CD4-positive, CD25-positive, alpha-beta regulatory T cell (primary cell): ENCODE data around the gene LMNTD1. TPM values are rescaled to one million over a fixed set of nuclear protein-coding genes. Genes with fewer than 3 reads are reported as not detected.
"Not testable (repeated sequence)": the region's sequence is repeated elsewhere in the genome, so short reads cannot be mapped to it uniquely, and the experiment has no call there.

Source experiments
- ATAC-seq, 2 donors: fragments of 150-1000 bp; cut with Tn5 transposase; one replicate each; pipeline ENCODE4 v1.10.0; 2021; ENCODE audit warnings: low read depth in 2 of 2, moderate number of reproducible peaks in 2 of 2, moderate library complexity in 1 of 2
- DNase-seq, 3 donors: peaks; one replicate each; pipeline versions ENCODE4 v3.0.0 to v3.0.0-alpha.2; 2012 to 2022; ENCODE audit warnings: mixed read lengths in 1 of 3
- H3K27ac ChIP-seq: one replicate; pipeline ENCODE4 v1.7.0; 2013; ENCODE audit warnings: mild to moderate bottlenecking, low read length; ENCODE audit not compliant: insufficient read depth, poor library complexity, severe bottlenecking
- H3K27me3 ChIP-seq: one replicate; pipeline ENCODE4 v1.7.0; 2013; ENCODE audit warnings: low read length; ENCODE audit not compliant: control insufficient read depth, insufficient read depth
- H3K36me3 ChIP-seq: one replicate; pipeline ENCODE4 v1.7.0; 2013; ENCODE audit warnings: mild to moderate bottlenecking, low read length, moderate library complexity; ENCODE audit not compliant: control insufficient read depth, insufficient read depth
- H3K4me1 ChIP-seq: 2 replicates; pipeline ENCODE4 v1.7.0; 2013; ENCODE audit warnings: mild to moderate bottlenecking, low read length; ENCODE audit not compliant: insufficient read depth, control insufficient read depth, poor library complexity, severe bottlenecking
- H3K4me3 ChIP-seq: one replicate; pipeline ENCODE4 v1.7.0; 2013; ENCODE audit warnings: low read depth, mild to moderate bottlenecking, low read length, moderate library complexity
- H3K9me3 ChIP-seq, 2 experiments: 1 replicate in 1 of 2; 2 replicates in 1 of 2; pipeline ENCODE4 v1.7.0; 2013; ENCODE audit warnings: low read length in 2 of 2, mild to moderate bottlenecking in 1 of 2, moderate library complexity in 1 of 2; ENCODE audit not compliant: control insufficient read depth in 2 of 2
- H3K27ac Mint-ChIP-seq, 3 donors: one replicate each; pipeline ENCODE4 v1.8.0; 2020 to 2022; ENCODE audit warnings: mild to moderate bottlenecking in 3 of 3, mixed read lengths in 3 of 3, moderate library complexity in 2 of 3
- H3K27me3 Mint-ChIP-seq: one replicate; pipeline ENCODE4 v1.8.0; 2022; ENCODE audit warnings: mild to moderate bottlenecking, mixed read lengths
- H3K36me3 Mint-ChIP-seq: one replicate; pipeline ENCODE4 v1.8.0; 2020; ENCODE audit warnings: mixed read lengths
- H3K4me1 Mint-ChIP-seq, 4 donors: one replicate each; pipeline ENCODE4 v1.8.0; 2020 to 2022; ENCODE audit warnings: mixed read lengths in 4 of 4, mild to moderate bottlenecking in 1 of 4
- H3K4me3 Mint-ChIP-seq, 4 donors: one replicate each; pipeline ENCODE4 v1.8.0; 2020 to 2022; ENCODE audit warnings: mild to moderate bottlenecking in 4 of 4, mixed read lengths in 4 of 4, moderate library complexity in 3 of 4
- H3K9me3 Mint-ChIP-seq, 7 donors: one replicate each; pipeline ENCODE4 v1.8.0; 2020 to 2022; ENCODE audit warnings: mixed read lengths in 7 of 7, mild to moderate bottlenecking in 3 of 7, moderate library complexity in 2 of 7
- polyA plus RNA-seq, 4 donors: library from polyadenylated mRNA; unstranded; fragments of 300-500 nt; fragmentation: Illumina TruSeq; gene quantifications; one replicate each; pipeline ENCODE4 v1.2.3, GENCODE V29; 2021
- total RNA-seq: library from RNA; stranded (reverse); gene quantifications from one replicate; pipeline ENCODE4 v1.2.3, GENCODE V29; 2022

LMNTD1 gene
- total RNA-seq, result not detected
- not detected for polyA plus RNA-seq

GRCh38 chr12:25553098-25553497 is at the start of gene LMNTD1:
Gene LMNTD1 (minus strand): TSS chr12:25553283. CDS start chr12:25552959, 324 bp downstream.
- ATAC-seq (no peak), DNase-seq (no peak)
- H3K27ac ChIP-seq, result no peak within 1 kb of the TSS
- H3K4me3 ChIP-seq, result no peak within 1 kb of the TSS
- H3K27me3 ChIP-seq, result no peaks in the 10 kb centered on the region
- Mint-ChIP-seq H3K27ac (no peak within 1 kb of the TSS), H3K4me3 (no peak within 1 kb of the TSS), H3K4me1 (peaks cover 0 to 4% (median under 1%) of the 10 kb centered on the region in 4 donors), H3K9me3 (peaks cover 0 to 3% (median 0%) of the 10 kb centered on the region in 7 donors), H3K36me3 (no peaks in the 10 kb centered on the region), H3K27me3 (no peaks in the 10 kb centered on the region)
- H3K36me3 ChIP-seq, result no peaks in the 10 kb centered on the region
- H3K4me1 ChIP-seq, result no peaks in the 10 kb centered on the region
- H3K9me3 ChIP-seq, result no peaks in the 10 kb centered on the region

DNA sequence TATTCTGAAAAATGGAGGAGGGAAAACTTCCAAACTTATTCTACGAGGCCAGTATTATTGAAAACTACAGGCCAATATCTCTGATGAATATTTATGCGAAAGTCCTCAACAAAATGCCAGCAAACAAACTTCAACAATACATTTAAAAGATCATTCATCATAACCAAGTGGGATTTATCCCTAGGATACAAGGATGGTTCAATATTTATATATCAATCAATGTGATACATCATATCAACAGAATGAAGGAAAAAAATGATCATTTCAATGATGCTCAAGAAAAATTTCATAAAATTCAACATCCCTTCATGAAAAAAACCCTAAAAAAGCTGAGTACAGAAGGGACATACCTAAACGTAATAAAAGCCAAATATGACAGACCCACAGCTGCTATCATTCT is 45.9 kb upstream of the LMNTD1 start:
- Histone ChIP-seq H3K4me3 (no peak overlapping the region), H3K27ac (no peak overlapping the region), H3K36me3 (no peaks in the 10 kb centered on the region), H3K27me3 (no peaks in the 10 kb centered on the region), H3K4me1 (no peaks in the 10 kb centered on the region), H3K9me3 (peaks cover 0 to 2% of the 10 kb centered on the region in 2 experiments)
- DNase-seq, result no peak
- H3K9me3 Mint-ChIP-seq, result peaks cover 1 to 27% (median 4%) of the 10 kb centered on the region in 7 donors
- peaks cover 0 to 14% (median 4%) of the 10 kb centered on the region in 4 donors for H3K4me1 Mint-ChIP-seq
- ATAC-seq, result no peak
- H3K27me3 Mint-ChIP-seq, result no peaks in the 10 kb centered on the region
- H3K27ac Mint-ChIP-seq, result peak overlapping the region in 1 of 3 donors; percentile 11
- H3K36me3 Mint-ChIP-seq, result no peaks in the 10 kb centered on the region
- H3K4me3 Mint-ChIP-seq, result no peak overlapping the region

DNA sequence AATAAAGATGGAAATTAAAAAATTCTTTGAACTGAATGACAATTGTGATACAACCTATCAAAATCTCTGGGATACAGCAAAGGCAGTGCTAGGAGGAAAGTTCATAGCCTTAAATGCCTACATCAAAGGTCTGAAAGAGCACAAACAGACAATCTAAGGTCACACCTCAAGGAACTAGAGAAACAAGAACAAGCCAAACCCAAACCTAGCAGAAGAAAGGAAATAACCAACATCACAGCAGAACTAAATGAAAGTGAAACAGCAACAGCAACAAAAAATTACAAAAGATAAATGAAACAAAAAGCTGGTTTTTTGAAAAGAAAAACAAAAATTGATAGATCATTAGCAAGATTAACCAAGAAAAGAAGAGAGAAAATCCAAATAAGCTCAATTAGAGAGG is 42.4 kb upstream of the LMNTD1 start:
- not testable (repeated sequence) for ATAC-seq
- H3K27ac Mint-ChIP-seq, result peak overlapping the region in 1 of 3 donors; percentile 34

GRCh38 chr12:25594376-25594775 is 41.3 kb upstream of the LMNTD1 start:
- Histone ChIP-seq H3K9me3 (no peaks in the 10 kb centered on the region), H3K4me3 (no peak overlapping the region), H3K27me3 (no peaks in the 10 kb centered on the region), H3K36me3 (no peaks in the 10 kb centered on the region), H3K27ac (no peak overlapping the region), H3K4me1 (no peaks in the 10 kb centered on the region)
- no peak for ATAC-seq
- H3K27ac Mint-ChIP-seq, result no peak overlapping the region
- H3K4me3 Mint-ChIP-seq, result no peak overlapping the region
- peaks cover 5% of the 10 kb centered on the region for H3K27me3 Mint-ChIP-seq
- no peaks in the 10 kb centered on the region for H3K36me3 Mint-ChIP-seq
- H3K4me1 Mint-ChIP-seq, result peaks cover 4 to 23% (median 7%) of the 10 kb centered on the region in 4 donors
- DNase-seq, result no peak
- peaks cover 0 to 23% (median 4%) of the 10 kb centered on the region in 7 donors for H3K9me3 Mint-ChIP-seq

More for the DNA sequence above, 42.4 kb upstream of the LMNTD1 start:
- H3K36me3 Mint-ChIP-seq, H3K27ac ChIP-seq, H3K27me3 Mint-ChIP-seq, H3K27me3 ChIP-seq, H3K4me1 ChIP-seq, H3K4me3 ChIP-seq, H3K36me3 ChIP-seq, H3K9me3 ChIP-seq: not testable (repeated sequence)
- Mint-ChIP-seq H3K4me1 (peaks cover 0 to 14% (median 5%) of the 10 kb centered on the region in 4 donors), H3K4me3 (peak overlapping the region in 3 of 4 donors; percentile 8 to 66 (median 62)), H3K9me3 (peaks cover 0 to 31% (median 2%) of the 10 kb centered on the region in 7 donors)
- peak in 2 of 3 donors; percentile 32 to 44 for DNase-seq

- peaks cover 4 to 27% (median 7%) of the 10 kb centered on the region in 4 donors for H3K4me1 Mint-ChIP-seq
- H3K4me3 Mint-ChIP-seq, result no peak overlapping the region
- H3K27ac ChIP-seq, result no peak overlapping the region
- H3K36me3 Mint-ChIP-seq, result no peaks in the 10 kb centered on the region
- no peaks in the 10 kb centered on the region for H3K4me1 ChIP-seq
- H3K27ac Mint-ChIP-seq, result peak overlapping the region in 1 of 3 donors; percentile 59
- H3K27me3 ChIP-seq, result no peaks in the 10 kb centered on the region
- no peak overlapping the region for H3K4me3 ChIP-seq
- DNase-seq, result no peak
- peaks cover 5% of the 10 kb centered on the region for H3K27me3 Mint-ChIP-seq
- H3K9me3 ChIP-seq, result no peaks in the 10 kb centered on the region
- no peaks in the 10 kb centered on the region for H3K36me3 ChIP-seq
- peaks cover 0 to 16% (median 5%) of the 10 kb centered on the region in 7 donors for H3K9me3 Mint-ChIP-seq
- no peak for ATAC-seq
These were observed 39.8 kb upstream of the LMNTD1 start for GRCh38 chr12:25592725-25593495.

GRCh38 chr12:25591144-25591543 is 38.1 kb upstream of the LMNTD1 start:
- H3K4me3 Mint-ChIP-seq, result no peak overlapping the region
- H3K9me3 Mint-ChIP-seq, result peaks cover 0 to 14% (median 5%) of the 10 kb centered on the region in 7 donors
- Histone ChIP-seq H3K27ac (no peak overlapping the region), H3K36me3 (no peaks in the 10 kb centered on the region), H3K9me3 (no peaks in the 10 kb centered on the region), H3K4me3 (no peak overlapping the region), H3K4me1 (no peaks in the 10 kb centered on the region), H3K27me3 (no peaks in the 10 kb centered on the region)
- ATAC-seq (no peak), DNase-seq (no peak)
- peaks cover 4 to 27% (median 7%) of the 10 kb centered on the region in 4 donors for H3K4me1 Mint-ChIP-seq
- peaks cover 5% of the 10 kb centered on the region for H3K27me3 Mint-ChIP-seq
- peak overlapping the region in 2 of 3 donors; percentile 7 to 97 for H3K27ac Mint-ChIP-seq
- H3K36me3 Mint-ChIP-seq, result no peaks in the 10 kb centered on the region

GRCh38 chr12:25590011-25590721 is 37.1 kb upstream of the LMNTD1 start:
- Mint-ChIP-seq H3K4me1 (peaks cover 0 to 18% (median 4%) of the 10 kb centered on the region in 4 donors), H3K9me3 (peaks cover 0 to 10% (median 5%) of the 10 kb centered on the region in 7 donors), H3K36me3 (no peaks in the 10 kb centered on the region), H3K4me3 (peak overlapping the region in 2 of 4 donors; percentile 11 to 37), H3K27ac (peak overlapping the region; percentile 48 to 97 (median 49)), H3K27me3 (peaks cover 5% of the 10 kb centered on the region)
- Histone ChIP-seq H3K9me3 (no peaks in the 10 kb centered on the region), H3K36me3 (no peaks in the 10 kb centered on the region), H3K27me3 (no peaks in the 10 kb centered on the region), H3K27ac (no peak overlapping the region), H3K4me3 (no peak overlapping the region), H3K4me1 (no peaks in the 10 kb centered on the region)
- peak in 2 of 3 donors; percentile 40 to 41 for DNase-seq
- ATAC-seq, result no peak
